ENCODE results near the gene PTPRQ.
"Not testable (repeated sequence)": the region's sequence is repeated elsewhere in the genome, so short reads cannot be mapped to it uniquely, and the experiment has no call there.

Gene PTPRQ

DNA sequence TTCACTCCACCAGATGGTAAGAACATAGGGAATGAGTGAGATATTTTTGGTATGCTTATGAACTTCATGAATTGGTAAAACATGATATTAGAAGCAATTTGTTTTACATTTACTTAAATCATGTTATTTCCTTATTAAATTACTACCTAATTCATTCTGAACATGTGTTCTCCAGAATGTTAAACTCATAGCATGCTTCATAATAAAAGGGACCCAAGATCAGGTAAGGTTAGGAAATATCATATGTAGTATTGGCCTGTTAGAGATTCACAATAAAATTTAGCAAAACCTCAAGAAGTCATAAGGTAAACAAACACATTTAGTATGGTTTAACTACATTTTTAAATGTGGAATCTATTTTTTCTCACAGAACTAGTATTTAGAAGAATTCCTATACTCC is 28.2 kb downstream of the PTPRQ start:
- DNase-seq, result no peak

DNA sequence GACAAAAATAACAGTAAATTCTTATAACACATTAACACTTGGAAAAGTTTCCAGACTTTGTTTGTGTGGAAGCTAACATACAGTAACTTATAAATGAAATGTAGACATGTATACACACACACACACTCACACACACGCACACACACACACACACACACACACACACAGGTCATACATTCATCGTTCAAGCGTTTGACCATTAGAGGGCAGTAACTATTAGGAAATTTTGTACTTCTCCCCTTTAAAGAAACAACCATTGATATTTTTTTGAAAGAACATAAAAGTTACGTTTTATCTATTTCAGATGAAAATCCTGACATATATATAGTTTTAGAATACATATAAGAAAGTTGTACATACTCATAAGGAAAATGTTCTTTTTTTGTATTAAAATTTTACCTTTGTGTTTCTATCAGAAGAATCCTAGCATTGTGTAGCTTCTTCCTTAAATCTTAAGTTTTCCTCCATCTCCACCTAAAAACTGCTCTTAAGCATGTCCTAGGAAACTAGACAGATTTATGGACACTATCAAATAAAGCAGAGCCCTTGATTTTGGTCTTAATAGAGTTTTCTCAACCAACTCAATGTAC is 29.0 kb downstream of the PTPRQ start:
- DNase-seq, result peak; percentile 7

DNA sequence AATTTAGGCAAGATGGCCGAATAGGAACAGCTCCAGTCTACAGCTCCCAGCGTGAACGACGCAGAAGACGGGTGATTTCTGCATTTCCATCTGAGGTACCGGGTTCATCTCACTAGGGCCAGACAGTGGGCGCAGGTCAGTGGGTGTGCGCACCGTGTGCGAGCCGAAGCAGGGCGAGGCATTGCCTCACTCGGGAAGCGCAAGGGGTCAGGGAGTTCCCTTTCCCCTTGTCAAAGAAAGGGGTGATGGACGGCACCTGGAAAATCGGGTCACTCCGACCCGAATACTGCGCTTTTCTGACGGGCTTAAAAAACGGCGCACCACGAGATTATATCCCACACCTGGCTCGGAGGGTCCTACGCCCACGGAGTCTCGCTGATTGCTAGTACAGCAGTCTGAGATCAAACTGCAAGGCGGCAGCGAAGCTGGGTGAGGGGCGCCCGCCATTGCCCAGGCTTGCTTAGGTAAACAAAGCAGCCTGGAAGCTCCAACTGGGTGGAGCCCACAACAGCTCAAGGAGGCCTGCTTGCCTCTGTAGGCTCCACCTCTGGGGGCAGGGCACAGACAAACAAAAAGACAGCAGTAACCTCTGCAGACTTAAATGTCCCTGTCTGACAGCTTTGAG is 33.6 kb downstream of the PTPRQ start:
- not testable (repeated sequence) for DNase-seq

DNA sequence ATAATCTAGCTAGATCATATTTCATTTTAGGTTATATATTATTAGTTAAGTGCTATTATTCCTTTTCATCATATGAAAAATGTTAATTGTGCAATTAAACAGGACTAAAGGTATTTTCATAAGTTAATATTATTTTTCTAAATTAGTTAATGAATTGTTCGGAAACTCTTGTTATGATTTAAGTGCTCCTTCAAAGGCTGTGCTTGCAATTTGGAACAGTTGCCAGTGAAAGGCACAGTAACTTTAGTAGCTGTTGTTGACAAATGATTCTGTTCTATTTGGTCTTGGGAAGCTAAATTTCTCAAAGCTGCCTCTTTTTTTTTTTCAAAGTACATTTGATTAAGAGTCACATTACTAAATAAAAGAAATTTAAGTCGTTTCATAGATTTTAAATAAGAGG is 40.7 kb downstream of the PTPRQ start:
- DNase-seq, result no peak

DNA sequence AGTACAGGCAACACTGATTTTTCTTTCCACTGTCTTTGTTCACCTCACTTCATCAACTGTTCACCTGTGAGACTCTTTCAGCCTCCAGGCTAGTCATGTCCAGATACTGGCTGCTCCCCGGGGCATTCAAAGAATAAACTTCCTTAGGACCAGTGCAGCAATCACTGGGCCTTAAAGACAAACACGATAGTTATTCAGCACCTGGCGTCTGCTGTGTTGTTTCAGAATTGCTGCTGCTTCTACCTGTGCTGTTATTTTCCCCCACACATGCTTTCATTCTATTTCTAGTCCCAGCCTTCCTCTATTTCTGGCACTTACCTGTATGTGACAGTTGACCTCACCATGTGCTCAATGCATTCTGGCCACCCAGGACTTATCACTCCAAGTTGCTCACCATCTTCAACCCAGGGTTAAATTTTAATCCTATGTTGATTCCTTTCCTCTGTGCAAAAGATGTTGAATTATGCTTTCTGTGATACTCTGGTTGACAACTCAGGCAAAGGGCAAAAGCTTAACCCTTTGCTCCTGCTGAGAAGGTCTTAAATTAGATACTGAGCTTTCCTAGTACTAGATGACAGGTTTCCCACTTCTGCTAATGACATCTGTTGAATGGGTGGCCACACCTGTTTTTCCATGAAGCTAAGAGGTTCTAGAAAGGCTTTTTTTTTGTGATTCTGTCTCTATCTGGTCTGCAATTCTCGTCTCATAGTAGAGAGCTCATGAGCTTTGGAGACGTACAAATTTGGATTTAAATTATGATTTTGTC is 41.4 kb downstream of the PTPRQ start:
- no peak for DNase-seq

DNA sequence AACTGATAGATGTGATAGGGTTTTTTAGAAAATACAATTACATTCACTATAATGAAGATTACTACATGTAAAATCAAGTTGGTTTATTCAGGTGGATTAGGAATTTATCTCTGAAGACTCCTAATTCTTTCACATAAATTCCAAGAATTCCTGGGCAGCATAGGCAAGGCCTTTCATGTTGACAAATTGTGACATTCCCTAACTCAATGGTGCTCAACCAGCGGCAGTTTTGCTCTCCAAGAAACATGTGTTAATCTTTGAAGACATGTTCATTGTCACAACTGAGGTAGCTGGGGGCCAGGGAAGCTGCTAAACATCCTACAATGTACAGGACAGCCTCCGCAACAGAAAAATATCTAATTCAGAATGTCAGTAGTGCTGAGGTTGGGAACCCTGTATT is 46.3 kb downstream of the PTPRQ start:
- no peak for DNase-seq

DNA sequence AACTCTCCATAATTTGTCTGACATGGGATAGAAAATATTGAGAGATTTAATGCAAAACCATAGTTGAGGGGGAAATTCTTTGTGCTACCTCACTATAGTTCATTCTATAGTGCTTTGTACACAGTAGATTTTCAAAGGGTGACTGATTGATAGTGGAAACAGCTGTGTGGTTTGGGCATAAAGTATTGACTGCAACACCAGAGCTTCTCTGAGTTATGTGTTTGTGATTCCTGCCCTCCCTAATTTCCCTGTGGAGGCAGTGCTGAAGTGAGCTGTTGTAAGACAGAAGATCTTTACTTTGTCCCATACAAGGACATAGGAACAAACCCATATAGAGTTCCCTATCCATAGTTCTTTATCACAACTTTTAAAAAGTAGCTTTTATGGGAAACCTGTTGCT is 47.1 kb downstream of the PTPRQ start:
- no peak for DNase-seq

DNA sequence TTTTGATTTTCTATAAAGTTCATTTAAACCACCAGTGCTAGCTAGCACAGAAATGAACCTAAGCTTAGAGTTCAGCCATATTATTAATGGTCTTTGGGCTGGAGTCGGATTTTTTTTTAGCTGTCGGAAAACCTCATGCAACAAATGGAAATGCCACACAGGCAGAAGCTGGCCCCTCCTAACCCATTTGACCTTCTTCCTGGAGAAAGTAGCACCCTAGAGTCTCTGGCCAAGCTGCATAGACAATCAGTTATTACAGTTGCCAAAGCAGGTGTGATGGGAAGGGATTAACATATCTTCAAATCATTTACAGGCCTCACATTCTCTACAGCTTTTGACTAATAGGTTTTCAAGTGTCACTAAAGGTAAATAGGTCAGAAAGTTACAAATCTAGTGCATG is 49.4 kb downstream of the PTPRQ start:
- DNase-seq, result no peak

DNA sequence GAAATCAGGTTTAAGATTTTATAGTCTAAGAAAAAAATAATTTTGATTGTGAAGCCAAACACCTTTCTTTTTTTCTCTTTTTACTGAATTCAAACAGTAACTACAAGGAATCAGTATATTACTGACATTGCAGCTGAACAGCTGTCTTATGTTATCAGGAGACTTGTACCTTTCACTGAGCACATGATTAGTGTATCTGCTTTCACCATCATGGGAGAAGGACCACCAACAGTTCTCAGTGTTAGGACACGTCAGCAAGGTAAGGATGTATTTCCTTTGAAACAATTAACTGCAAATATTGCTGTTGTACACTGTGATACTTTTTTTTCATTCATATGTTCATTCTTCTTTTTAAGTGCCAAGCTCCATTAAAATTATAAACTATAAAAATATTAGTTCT is 50.8 kb downstream of the PTPRQ start:
- no peak for DNase-seq

DNA sequence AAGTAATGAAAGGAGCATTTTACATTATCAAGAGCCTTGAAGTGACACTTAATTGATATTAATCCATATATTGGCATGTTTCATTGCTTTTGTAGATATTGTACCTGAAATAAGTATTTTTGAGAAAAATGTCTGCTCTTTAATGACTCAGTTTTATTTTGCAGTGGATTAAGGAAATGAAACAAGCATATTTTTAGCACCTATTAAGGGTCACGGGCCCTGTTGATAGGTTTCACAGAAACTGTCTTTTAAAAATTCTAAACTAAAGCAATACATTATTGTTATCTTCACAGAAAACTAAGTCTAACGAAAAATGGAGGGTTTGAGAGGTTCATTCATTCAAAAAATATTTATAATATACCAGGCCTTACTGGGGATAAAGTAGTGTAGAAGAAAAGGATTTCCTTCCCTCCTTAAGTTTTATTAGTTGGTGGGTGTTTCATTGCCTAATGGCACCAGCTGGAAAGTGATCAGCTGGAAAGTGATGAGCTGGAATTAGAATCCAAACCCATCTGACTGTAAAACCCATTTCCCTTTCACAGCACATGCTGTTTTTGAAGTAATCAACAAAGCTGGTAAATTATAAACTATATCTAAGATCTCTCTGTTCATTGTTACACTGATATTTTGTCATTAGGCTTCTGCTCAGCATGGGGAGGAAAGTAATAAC is 54.2 kb downstream of the PTPRQ start:
- DNase-seq, result no peak

DNA sequence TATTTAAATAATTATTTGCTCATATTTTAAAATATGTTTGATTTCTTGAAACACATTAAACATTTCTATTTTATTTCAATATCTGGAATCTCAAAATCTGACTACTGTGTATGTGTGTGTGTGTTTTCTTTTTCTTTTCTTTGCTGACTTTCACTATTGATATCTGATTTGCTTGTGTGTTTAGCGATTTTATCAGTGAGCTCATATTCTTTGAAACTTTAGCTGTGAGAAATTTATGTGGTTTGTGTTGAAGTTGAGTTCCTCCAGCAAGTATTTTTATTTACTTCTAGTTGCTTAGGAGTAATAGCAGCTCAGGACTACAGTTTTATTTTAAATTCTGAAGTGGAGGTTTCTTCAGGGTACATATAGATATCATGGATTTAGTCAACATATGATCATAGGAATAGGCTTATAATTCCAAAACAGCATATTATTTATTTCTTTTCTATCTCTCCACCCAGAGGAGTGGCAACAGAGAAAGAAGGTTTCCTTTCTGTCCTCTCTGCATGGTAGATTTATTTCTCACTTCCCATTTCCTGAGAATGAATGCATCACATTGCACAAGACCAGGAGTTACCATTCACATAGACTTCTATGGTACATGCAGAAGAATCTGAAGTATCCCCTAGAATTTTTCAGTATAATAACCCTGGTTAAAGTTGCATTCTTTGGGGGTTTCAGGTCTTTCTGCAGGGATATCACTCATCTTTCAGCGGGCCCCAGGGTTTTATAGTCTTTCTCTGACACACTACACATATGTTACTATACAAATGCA is 60.5 kb downstream of the PTPRQ start:
- DNase-seq, result no peak

DNA sequence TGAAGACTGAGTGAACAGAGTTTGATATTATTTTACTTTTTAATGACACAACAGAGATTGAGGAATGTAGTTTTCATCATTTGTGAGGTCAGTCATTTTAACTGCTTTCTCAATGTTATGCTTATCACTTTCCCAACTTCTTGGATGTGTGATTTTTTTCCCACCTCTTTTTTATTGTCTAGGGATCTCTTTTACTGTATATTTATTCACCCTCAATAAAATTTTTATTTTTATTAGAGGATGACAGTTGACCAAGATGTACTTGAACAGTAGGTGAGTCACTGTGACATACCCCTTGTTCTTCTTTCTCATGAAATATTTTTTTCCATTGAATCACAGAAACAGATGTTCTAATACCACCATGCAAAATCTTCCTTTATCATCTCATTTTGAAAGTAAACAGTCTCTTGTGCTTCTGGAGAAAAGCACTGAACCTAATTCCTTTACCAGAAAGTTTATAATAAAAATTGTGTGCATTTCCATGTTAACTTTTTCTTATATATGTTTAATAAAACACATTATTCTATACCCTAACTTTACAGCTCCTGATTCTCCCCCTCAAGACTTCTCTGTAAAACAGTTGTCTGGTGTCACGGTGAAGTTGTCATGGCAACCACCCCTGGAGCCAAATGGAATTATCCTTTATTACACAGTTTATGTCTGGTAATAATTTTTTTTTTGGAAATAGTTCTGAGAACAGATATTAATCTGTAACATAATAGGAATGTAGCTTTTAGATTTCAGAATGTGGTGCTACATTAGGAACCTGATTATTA is 65.9 kb downstream of the PTPRQ start:
- no peak for DNase-seq

DNA sequence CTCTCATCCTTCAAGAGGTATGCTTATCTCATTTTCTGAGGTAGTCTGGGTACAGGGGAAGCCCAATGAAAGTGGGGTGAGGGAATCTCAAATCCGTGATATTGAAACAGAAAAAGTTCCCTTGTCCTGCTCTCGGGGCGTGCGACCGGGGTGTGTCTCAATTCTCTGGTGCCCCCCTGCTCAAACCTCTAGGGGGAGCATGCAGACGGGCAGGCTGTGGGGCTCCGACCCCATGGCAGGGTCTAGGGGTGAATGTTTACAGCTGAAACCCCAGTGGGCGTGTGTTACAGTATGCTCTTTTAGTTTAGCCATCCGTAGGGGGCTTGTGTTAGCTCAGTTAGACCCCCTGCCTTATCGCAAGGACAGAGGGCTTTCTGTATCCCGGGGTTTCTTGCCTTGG is 68.7 kb downstream of the PTPRQ start:
- no peak for DNase-seq

DNA sequence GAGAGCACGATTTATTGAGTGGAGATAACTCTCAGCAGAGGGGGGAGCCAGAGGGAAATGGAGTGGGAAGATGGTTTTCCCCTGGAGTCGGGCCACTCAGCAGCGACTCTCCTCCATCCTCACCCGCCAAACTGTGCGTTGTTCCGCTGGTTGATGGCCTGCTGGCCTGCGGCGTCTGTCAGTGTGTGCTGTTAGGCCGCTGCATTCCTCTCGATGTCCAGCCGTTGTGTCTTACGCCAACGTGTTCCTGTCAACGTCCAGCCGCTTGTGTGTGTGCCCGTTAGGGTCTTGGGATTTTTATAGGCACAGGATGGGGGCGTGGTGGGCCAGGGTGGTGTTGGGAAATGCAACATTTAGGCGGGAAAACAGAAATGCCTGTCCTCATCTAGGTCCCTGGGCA is 69.2 kb downstream of the PTPRQ start:
- DNase-seq, result no peak

DNA sequence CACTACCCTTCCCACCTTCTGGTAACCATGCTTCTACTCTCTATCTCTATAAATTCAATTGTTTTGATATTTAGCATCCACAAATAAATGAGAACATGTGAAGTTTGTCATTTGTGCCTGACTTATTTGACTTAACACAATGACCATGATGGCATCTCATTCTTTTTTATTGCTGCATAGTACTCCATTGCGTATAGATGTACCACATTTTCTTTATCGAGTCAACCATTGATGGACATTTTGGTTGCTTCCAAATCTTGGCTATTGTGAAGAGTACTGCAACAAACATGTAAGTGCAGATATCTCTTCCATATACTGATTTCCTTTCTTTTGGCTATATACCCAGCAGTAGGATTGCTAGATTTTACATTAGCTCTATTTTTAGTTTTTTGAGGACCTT is 73.6 kb downstream of the PTPRQ start:
- no peak for DNase-seq

DNA sequence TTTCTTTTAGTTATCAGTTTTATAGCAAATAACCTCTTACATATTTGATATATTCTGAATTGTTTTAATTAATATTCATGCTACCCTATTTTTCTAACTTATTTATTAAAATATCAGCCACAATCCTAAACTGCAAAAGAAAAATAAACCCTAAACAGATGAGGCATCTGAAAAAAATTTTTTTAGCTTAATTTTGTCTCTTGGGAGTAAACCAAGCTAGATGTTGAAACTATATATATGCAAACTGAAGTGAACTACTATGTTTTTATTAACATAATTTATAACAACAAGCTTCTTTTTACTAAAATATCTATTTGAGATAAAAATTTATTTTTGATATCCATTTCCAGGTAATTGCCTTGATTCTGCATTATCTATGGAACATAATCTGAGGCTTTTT is 87.6 kb downstream of the PTPRQ start:
- DNase-seq, result no peak

DNA sequence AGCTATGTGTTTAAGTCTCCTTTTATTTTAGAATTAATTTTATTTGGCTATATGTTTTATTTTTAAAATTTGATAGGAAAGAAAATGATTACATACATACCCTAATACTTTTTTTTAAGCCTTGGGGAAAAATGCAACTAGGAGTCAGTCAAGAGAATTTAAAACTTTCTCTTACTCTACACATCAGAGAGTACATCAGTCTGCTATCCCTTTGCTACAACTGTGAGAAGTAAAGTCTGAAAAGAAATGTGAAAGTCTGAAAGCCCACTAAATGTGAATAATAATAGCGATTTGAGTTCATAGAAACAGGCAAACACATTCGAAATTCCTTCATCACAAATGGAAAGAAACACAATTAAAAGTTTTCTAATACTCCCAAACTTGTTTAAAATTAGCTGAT is 95.0 kb downstream of the PTPRQ start:
- no peak for DNase-seq

DNA sequence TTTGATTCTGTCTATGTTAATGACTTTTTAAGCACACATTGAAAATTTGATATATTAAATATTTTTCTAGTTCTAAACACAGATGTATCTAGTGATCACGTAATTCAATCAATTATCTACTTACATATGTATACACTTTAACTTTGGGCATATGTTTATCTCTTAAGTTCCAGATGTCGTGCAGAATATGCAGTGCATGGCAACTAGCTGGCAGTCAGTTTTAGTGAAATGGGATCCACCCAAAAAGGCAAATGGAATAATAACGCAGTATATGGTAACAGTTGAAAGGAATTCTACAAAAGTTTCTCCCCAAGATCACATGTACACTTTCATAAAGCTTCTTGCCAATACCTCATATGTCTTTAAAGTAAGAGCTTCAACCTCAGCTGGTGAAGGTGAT is 105.3 kb downstream of the PTPRQ start:
- no peak for DNase-seq

DNA sequence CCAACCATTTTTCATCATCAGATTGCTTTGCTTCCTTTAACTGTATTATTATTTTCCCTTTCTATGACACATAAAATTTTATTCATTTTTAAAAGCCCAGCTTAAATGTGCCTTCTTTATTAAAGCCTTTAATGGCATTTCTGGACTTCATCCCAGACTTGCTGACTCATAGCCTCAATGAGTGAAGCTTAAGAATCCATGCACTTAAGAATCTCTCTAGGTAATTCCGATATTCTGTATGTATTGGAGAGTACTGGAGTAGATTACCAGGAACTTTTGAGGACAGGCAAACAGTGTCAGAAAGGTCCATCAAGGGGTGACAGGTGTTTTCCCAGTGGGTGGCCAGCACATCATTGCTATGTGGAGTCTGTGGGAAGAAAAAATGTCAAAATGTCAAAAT is 107.9 kb downstream of the PTPRQ start:
- DNase-seq, result no peak

DNA sequence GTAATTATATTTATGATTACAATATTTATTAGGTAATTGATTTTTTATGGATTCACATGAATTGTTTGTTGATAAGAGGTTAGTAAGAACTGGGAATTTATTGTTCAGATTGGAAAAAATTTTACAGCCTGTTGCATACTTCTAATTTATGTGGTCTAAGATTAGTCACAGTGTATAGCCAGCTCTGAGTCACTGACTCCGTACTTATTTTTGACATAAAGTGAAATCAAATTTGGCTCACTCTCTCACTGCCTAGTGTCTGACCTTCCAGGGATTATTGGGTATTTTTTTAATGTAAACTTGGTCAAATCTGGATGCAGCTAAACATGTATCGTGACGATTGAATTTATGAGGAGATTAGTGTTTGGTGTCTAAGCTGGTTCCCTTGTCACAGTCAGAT is 109.3 kb downstream of the PTPRQ start:
- DNase-seq, result no peak

DNA sequence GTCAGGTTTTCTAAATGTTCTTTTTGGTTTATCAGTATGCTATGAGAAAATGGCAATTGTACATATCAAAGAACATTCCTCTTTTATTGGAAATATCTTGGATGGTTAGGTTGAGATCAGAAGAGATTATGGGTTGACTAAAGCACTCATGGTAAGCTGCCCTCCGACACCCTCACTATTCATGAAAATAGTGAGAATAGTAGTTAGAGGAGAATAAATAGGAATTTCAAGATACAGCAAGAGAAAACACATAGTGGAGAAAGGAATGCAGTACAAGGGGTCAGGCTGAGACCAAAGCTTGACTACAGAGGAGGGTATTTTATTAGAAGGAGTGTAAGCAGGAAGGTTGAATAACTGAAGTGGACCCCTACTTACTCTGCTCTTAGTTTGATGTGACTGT is 112.5 kb downstream of the PTPRQ start:
- no peak for DNase-seq

DNA sequence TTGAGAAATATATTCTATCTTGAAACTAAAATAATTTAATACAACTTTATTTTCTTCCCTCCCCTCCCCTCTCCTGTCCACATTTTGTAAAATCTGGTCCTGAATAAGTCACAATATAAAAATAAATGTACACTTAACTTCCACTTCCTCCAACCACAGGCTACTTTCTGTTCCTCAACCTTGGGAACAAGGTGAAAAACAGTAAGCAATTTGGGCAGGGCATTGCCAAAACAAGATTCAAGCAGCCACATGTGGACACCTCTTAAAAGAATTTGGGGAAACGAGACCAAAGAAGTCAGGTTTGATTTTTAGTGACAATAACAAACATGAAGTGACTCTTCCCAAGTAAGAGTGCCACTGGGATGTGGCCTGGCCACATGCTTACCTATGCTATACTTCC is 115.7 kb downstream of the PTPRQ start:
- no peak for DNase-seq

All from NCI-H2029 treated with DMSO at 0.1 percent for 48 hours (cell line).